Muscle layer of colon (tissue), 2 donors: ENCODE results near the gene PUM1.

Source experiments
- H3K27ac ChIP-seq: one replicate; pipeline ENCODE4 v1.7.0; 2013; ENCODE audit warnings: low read depth, mild to moderate bottlenecking, low read length, moderate library complexity
- H3K27me3 ChIP-seq, 2 donors: one replicate each; pipeline ENCODE4 v1.7.0; 2013; ENCODE audit warnings: low read length in 2 of 2, mild to moderate bottlenecking in 2 of 2; ENCODE audit not compliant: insufficient read depth in 2 of 2, control insufficient read depth in 1 of 2
- H3K36me3 ChIP-seq: one replicate; pipeline ENCODE4 v1.7.0; 2013; ENCODE audit warnings: mild to moderate bottlenecking, low read length; ENCODE audit not compliant: insufficient read depth
- H3K4me1 ChIP-seq: one replicate; pipeline ENCODE4 v1.7.0; 2013; ENCODE audit warnings: mild to moderate bottlenecking, low read length; ENCODE audit not compliant: insufficient read depth
- H3K4me3 ChIP-seq, 2 donors: one replicate each; pipeline ENCODE4 v1.7.0; 2013; ENCODE audit warnings: low read length in 2 of 2, low read depth in 1 of 2, mild to moderate bottlenecking in 1 of 2, moderate library complexity in 1 of 2
- H3K9ac ChIP-seq: one replicate; pipeline ENCODE4 v1.7.0; 2013; ENCODE audit warnings: low read length
- H3K9me3 ChIP-seq: one replicate; pipeline ENCODE4 v1.7.0; 2013; ENCODE audit warnings: mild to moderate bottlenecking, low read length
- donor health status: abdominal sarcoma.
- donor health status: Adenocarcinoma of cecum.

The PUM1 gene

GRCh38 chr1:31065310-31066217, at the start of gene PUM1:
TSS of gene PUM1 (minus strand) at chr1:31065717. CDS start at chr1:31059566, 6,151 bp downstream.
- no peaks in the 10 kb centered on the region for H3K27me3 ChIP-seq
- H3K4me1 ChIP-seq: peaks cover 25% of the 10 kb centered on the region
- peak within 1 kb of the TSS; percentile 99 for H3K9ac ChIP-seq
- H3K9me3 ChIP-seq: no peaks in the 10 kb centered on the region
- H3K4me3 ChIP-seq: peak within 1 kb of the TSS; percentile 78 to 88
- H3K36me3 ChIP-seq: no peaks in the 10 kb centered on the region
- peak within 1 kb of the TSS; percentile 95 for H3K27ac ChIP-seq

GRCh38 chr1:31112266-31112935, 46.9 kb upstream of the PUM1 start:
- no peaks in the 10 kb centered on the region for H3K4me1 ChIP-seq
- H3K27me3 ChIP-seq: no peaks in the 10 kb centered on the region
- no peak overlapping the region for H3K27ac ChIP-seq
- no peaks in the 10 kb centered on the region for H3K36me3 ChIP-seq
- no peaks in the 10 kb centered on the region for H3K9me3 ChIP-seq
- no peak overlapping the region for H3K4me3 ChIP-seq
- no peak overlapping the region for H3K9ac ChIP-seq

- Histone ChIP-seq H3K27me3 (no peaks in the 10 kb centered on the region), H3K27ac (no peak overlapping the region), H3K36me3 (no peaks in the 10 kb centered on the region), H3K4me3 (no peak overlapping the region), H3K9ac (no peak overlapping the region), H3K4me1 (no peaks in the 10 kb centered on the region), H3K9me3 (no peaks in the 10 kb centered on the region)
Observed at GRCh38 chr1:31111290-31111951, 45.9 kb upstream of the PUM1 start.

- Histone ChIP-seq H3K36me3 (no peaks in the 10 kb centered on the region), H3K4me1 (no peaks in the 10 kb centered on the region), H3K9me3 (no peaks in the 10 kb centered on the region), H3K27me3 (no peaks in the 10 kb centered on the region), H3K4me3 (no peak overlapping the region), H3K9ac (no peak overlapping the region), H3K27ac (no peak overlapping the region)
Observed at GRCh38 chr1:31110846-31111245, 45.3 kb upstream of the PUM1 start.

GRCh38 chr1:31108861-31109260, 43.3 kb upstream of the PUM1 start:
- no peak overlapping the region for H3K27ac ChIP-seq
- H3K27me3 ChIP-seq: no peaks in the 10 kb centered on the region
- no peaks in the 10 kb centered on the region for H3K9me3 ChIP-seq
- H3K9ac ChIP-seq: no peak overlapping the region
- H3K4me3 ChIP-seq: no peak overlapping the region
- H3K4me1 ChIP-seq: no peaks in the 10 kb centered on the region
- H3K36me3 ChIP-seq: no peaks in the 10 kb centered on the region

GRCh38 chr1:31105646-31106045, 40.1 kb upstream of the PUM1 start:
- Histone ChIP-seq H3K4me3 (no peak overlapping the region), H3K9ac (no peak overlapping the region), H3K4me1 (no peaks in the 10 kb centered on the region), H3K27ac (no peak overlapping the region), H3K27me3 (no peaks in the 10 kb centered on the region), H3K9me3 (no peaks in the 10 kb centered on the region), H3K36me3 (no peaks in the 10 kb centered on the region)

- H3K27ac ChIP-seq: no peak overlapping the region
- no peaks in the 10 kb centered on the region for H3K36me3 ChIP-seq
- H3K27me3 ChIP-seq: no peaks in the 10 kb centered on the region
- no peaks in the 10 kb centered on the region for H3K4me1 ChIP-seq
- H3K9ac ChIP-seq: no peak overlapping the region
- no peaks in the 10 kb centered on the region for H3K9me3 ChIP-seq
- no peak overlapping the region for H3K4me3 ChIP-seq
Observed at GRCh38 chr1:31102501-31102950, 37.0 kb upstream of the PUM1 start.

GRCh38 chr1:31101147-31101502, 35.6 kb upstream of the PUM1 start:
- Histone ChIP-seq H3K9ac (no peak overlapping the region), H3K4me1 (no peaks in the 10 kb centered on the region), H3K4me3 (no peak overlapping the region), H3K27ac (no peak overlapping the region), H3K36me3 (no peaks in the 10 kb centered on the region), H3K9me3 (no peaks in the 10 kb centered on the region), H3K27me3 (no peaks in the 10 kb centered on the region)

- Histone ChIP-seq H3K9ac (no peak overlapping the region), H3K4me1 (no peaks in the 10 kb centered on the region), H3K27ac (no peak overlapping the region), H3K9me3 (no peaks in the 10 kb centered on the region), H3K36me3 (no peaks in the 10 kb centered on the region), H3K27me3 (no peaks in the 10 kb centered on the region), H3K4me3 (no peak overlapping the region)
Observed at GRCh38 chr1:31099293-31100032, 33.9 kb upstream of the PUM1 start.

GRCh38 chr1:31095985-31096384, 30.5 kb upstream of the PUM1 start:
- no peak overlapping the region for H3K9ac ChIP-seq
- H3K4me1 ChIP-seq: no peaks in the 10 kb centered on the region
- no peak overlapping the region for H3K4me3 ChIP-seq
- no peak overlapping the region for H3K27ac ChIP-seq
- no peaks in the 10 kb centered on the region for H3K36me3 ChIP-seq
- H3K27me3 ChIP-seq: no peaks in the 10 kb centered on the region
- H3K9me3 ChIP-seq: no peaks in the 10 kb centered on the region
